ENCODE results near the gene EHBP1L1. TPM values are rescaled to one million over a fixed set of nuclear protein-coding genes. Genes with fewer than 3 reads are reported as not detected.

The EHBP1L1 gene
- polyA plus RNA-seq, 1 donor from 2014 or later, result 18.3 TPM

GRCh38 chr11:65592858-65593517, 17.1 kb downstream of the EHBP1L1 start:
- no peak for TF ChIP-seq TAF1 (IDR thresholded peaks at IDR 0.05; ENCODE audit: low read depth)
- TF ChIP-seq SMC3 (conservative IDR thresholded peaks at IDR 0.05; ENCODE audit: poor library complexity), result no peak
- no peak for TF ChIP-seq EP300 (conservative IDR thresholded peaks at IDR 0.05; ENCODE audit: poor library complexity, severe bottlenecking)
- TF ChIP-seq, protein P1, sequence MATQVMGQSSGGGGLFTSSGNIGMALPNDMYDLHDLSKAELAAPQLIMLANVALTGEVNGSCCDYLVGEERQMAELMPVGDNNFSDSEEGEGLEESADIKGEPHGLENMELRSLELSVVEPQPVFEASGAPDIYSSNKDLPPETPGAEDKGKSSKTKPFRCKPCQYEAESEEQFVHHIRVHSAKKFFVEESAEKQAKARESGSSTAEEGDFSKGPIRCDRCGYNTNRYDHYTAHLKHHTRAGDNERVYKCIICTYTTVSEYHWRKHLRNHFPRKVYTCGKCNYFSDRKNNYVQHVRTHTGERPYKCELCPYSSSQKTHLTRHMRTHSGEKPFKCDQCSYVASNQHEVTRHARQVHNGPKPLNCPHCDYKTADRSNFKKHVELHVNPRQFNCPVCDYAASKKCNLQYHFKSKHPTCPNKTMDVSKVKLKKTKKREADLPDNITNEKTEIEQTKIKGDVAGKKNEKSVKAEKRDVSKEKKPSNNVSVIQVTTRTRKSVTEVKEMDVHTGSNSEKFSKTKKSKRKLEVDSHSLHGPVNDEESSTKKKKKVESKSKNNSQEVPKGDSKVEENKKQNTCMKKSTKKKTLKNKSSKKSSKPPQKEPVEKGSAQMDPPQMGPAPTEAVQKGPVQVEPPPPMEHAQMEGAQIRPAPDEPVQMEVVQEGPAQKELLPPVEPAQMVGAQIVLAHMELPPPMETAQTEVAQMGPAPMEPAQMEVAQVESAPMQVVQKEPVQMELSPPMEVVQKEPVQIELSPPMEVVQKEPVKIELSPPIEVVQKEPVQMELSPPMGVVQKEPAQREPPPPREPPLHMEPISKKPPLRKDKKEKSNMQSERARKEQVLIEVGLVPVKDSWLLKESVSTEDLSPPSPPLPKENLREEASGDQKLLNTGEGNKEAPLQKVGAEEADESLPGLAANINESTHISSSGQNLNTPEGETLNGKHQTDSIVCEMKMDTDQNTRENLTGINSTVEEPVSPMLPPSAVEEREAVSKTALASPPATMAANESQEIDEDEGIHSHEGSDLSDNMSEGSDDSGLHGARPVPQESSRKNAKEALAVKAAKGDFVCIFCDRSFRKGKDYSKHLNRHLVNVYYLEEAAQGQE (IDR thresholded peaks at IDR 0.05; ENCODE audit: borderline replicate concordance), result no peak
- TF ChIP-seq, protein P2, sequence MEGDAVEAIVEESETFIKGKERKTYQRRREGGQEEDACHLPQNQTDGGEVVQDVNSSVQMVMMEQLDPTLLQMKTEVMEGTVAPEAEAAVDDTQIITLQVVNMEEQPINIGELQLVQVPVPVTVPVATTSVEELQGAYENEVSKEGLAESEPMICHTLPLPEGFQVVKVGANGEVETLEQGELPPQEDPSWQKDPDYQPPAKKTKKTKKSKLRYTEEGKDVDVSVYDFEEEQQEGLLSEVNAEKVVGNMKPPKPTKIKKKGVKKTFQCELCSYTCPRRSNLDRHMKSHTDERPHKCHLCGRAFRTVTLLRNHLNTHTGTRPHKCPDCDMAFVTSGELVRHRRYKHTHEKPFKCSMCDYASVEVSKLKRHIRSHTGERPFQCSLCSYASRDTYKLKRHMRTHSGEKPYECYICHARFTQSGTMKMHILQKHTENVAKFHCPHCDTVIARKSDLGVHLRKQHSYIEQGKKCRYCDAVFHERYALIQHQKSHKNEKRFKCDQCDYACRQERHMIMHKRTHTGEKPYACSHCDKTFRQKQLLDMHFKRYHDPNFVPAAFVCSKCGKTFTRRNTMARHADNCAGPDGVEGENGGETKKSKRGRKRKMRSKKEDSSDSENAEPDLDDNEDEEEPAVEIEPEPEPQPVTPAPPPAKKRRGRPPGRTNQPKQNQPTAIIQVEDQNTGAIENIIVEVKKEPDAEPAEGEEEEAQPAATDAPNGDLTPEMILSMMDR (IDR thresholded peaks at IDR 0.05; ENCODE audit: poor library complexity, severe bottlenecking), result no peak
- Histone ChIP-seq H4K20me1 (ENCODE audit: insufficient read depth) (no peaks in the 10 kb centered on the region), H3K9me2 (ENCODE audit: insufficient read depth, low read length) (no peaks in the 10 kb centered on the region), H3K27ac (ENCODE audit: low read length) (no peak overlapping the region), H3K9ac (ENCODE audit: low read length) (no peak overlapping the region), H3F3A (ENCODE audit: insufficient read depth, low read length, poor library complexity, severe bottlenecking) (no peaks in the 10 kb centered on the region), H3K36me3 (ENCODE audit: insufficient read depth, low read length) (no peaks in the 10 kb centered on the region), H3K79me2 (replicated peaks; ENCODE audit: insufficient read depth, low read length) (no peaks in the 10 kb centered on the region), H3K4me2 (ENCODE audit: low read length) (no peak overlapping the region), H3K4me3 (ENCODE audit: low read length) (no peak overlapping the region), H2AFZ (ENCODE audit: low read depth, low read length) (no peak overlapping the region), H3K27me3 (ENCODE audit: insufficient read depth, low read depth, low read length) (peaks cover 25% of the 10 kb centered on the region), H3K9me3 (ENCODE audit: low read length) (no peaks in the 10 kb centered on the region)

GRCh38 chr11:65593518-65594414, 17.9 kb downstream of the EHBP1L1 start:
- no peak overlapping the region for H2AFZ ChIP-seq (ENCODE audit: low read depth, low read length)

More at GRCh38 chr11:65593518-65594414, 17.9 kb downstream of the EHBP1L1 start:
- no peaks in the 10 kb centered on the region for H3F3A ChIP-seq (ENCODE audit: insufficient read depth, low read length, poor library complexity, severe bottlenecking)
- peaks cover 25% of the 10 kb centered on the region for H3K27me3 ChIP-seq (ENCODE audit: insufficient read depth, low read depth, low read length)
- H3K9me3 ChIP-seq (ENCODE audit: low read length), result no peaks in the 10 kb centered on the region
- no peak overlapping the region for H3K27ac ChIP-seq (ENCODE audit: low read length)
- H3K4me2 ChIP-seq (ENCODE audit: low read length), result no peak overlapping the region
- H3K4me3 ChIP-seq (ENCODE audit: low read length), result no peak overlapping the region
- no peak for TF ChIP-seq TAF1 (IDR thresholded peaks at IDR 0.05; ENCODE audit: low read depth)
- TF ChIP-seq SMC3 (conservative IDR thresholded peaks at IDR 0.05; ENCODE audit: poor library complexity), result peak; percentile 72
- TF ChIP-seq, protein P2 (IDR thresholded peaks at IDR 0.05; ENCODE audit: poor library complexity, severe bottlenecking), result peak; percentile 61
- peak; percentile 53 for TF ChIP-seq RAD21 (conservative IDR thresholded peaks at IDR 0.05)
- H3K9ac ChIP-seq (ENCODE audit: low read length), result no peak overlapping the region
- H3K79me2 ChIP-seq (replicated peaks; ENCODE audit: insufficient read depth, low read length), result no peaks in the 10 kb centered on the region
- no peaks in the 10 kb centered on the region for H3K36me3 ChIP-seq (ENCODE audit: insufficient read depth, low read length)
- H4K20me1 ChIP-seq (ENCODE audit: insufficient read depth), result no peaks in the 10 kb centered on the region
- H3K9me2 ChIP-seq (ENCODE audit: insufficient read depth, low read length), result no peaks in the 10 kb centered on the region

Measured in neural cell (in vitro differentiated cells).